ENCODE data around the gene MICAL1.

The MICAL1 gene

GRCh38 chr6:109453594-109454495, 1.7 kb downstream of the MICAL1 start:
- DNase-seq: peak; percentile 76

- DNase-seq: no peak
Observed at GRCh38 chr6:109453156-109453555, 2.4 kb downstream of the MICAL1 start.

- no peak for DNase-seq
Observed at GRCh38 chr6:109452181-109452580, 3.4 kb downstream of the MICAL1 start.

- DNase-seq: no peak
Observed at GRCh38 chr6:109451376-109451775, 4.2 kb downstream of the MICAL1 start.

- DNase-seq: no peak
Observed at GRCh38 chr6:109450801-109451200, 4.8 kb downstream of the MICAL1 start.

GRCh38 chr6:109449795-109450673, 5.5 kb downstream of the MICAL1 start:
- no peak for DNase-seq

GRCh38 chr6:109449064-109449794, 6.3 kb downstream of the MICAL1 start:
- no peak for DNase-seq

GRCh38 chr6:109448615-109449014, 7.0 kb downstream of the MICAL1 start:
- no peak for DNase-seq

- DNase-seq: no peak
Observed at GRCh38 chr6:109447878-109448555, 7.6 kb downstream of the MICAL1 start.

GRCh38 chr6:109447087-109447486, 8.5 kb downstream of the MICAL1 start:
- DNase-seq: no peak

GRCh38 chr6:109446541-109446940, 9.0 kb downstream of the MICAL1 start:
- no peak for DNase-seq

- DNase-seq: no peak
Observed at GRCh38 chr6:109446072-109446471, 9.5 kb downstream of the MICAL1 start.

- no peak for DNase-seq
Observed at GRCh38 chr6:109445382-109445781, 10.2 kb downstream of the MICAL1 start.

GRCh38 chr6:109443425-109443950, 12.1 kb downstream of the MICAL1 start:
- no peak for DNase-seq

- DNase-seq: no peak
Observed at GRCh38 chr6:109442393-109442924, 13.1 kb downstream of the MICAL1 start.

GRCh38 chr6:109441069-109441816, 14.3 kb downstream of the MICAL1 start:
- peak; percentile 63 for DNase-seq

- peak; percentile 95 for DNase-seq
Observed at GRCh38 chr6:109440331-109441068, 15.1 kb downstream of the MICAL1 start, which contains the start of the genes PPIL6 and SMPD2. TSS of gene PPIL6 (minus strand) at chr6:109440628. CDS start at chr6:109440590, 38 bp downstream. TSS of gene SMPD2 (plus strand) at chr6:109440724. CDS start at chr6:109441122, 398 bp downstream.

- no peak for DNase-seq
Observed at GRCh38 chr6:109436041-109436440, 19.5 kb downstream of the MICAL1 start.

GRCh38 chr6:109434456-109434855, 21.1 kb downstream of the MICAL1 start:
- DNase-seq: no peak

- DNase-seq: no peak
Observed at GRCh38 chr6:109429496-109429895, 26.1 kb downstream of the MICAL1 start.
